H9 (cell line): Measurements from ENCODE around the gene CRYBB1. TPM values are rescaled to one million over a fixed set of nuclear protein-coding genes. Genes with fewer than 3 reads are reported as not detected.

ENCODE experiments used
- DNase-seq: peaks from one replicate; pipeline ENCODE4 v3.0.0-alpha.2; 2017
- H2AFZ ChIP-seq: one replicate; pipeline ENCODE4 v1.6.1; 2013; ENCODE audit warnings: mild to moderate bottlenecking, low read length, control low read depth, moderate library complexity
- H2AK5ac ChIP-seq: 2 replicates; pipeline ENCODE4 v1.6.1; 2013; ENCODE audit warnings: low read length, control low read depth, mixed read lengths; ENCODE audit not compliant: insufficient read length
- H2BK120ac ChIP-seq: one replicate; pipeline ENCODE4 v1.6.1; 2013; ENCODE audit warnings: low read depth, mild to moderate bottlenecking, low read length, control low read depth, inconsistent platforms; ENCODE audit not compliant: poor library complexity, severe bottlenecking
- H2BK12ac ChIP-seq: 2 replicates; pipeline ENCODE4 v1.6.1; 2013; ENCODE audit warnings: low read length, control low read depth, mixed read lengths, low read depth; ENCODE audit not compliant: insufficient read length
- H2BK15ac ChIP-seq: 2 replicates; pipeline ENCODE4 v1.6.1; 2013; ENCODE audit warnings: low read depth, low read length, control low read depth
- H2BK20ac ChIP-seq: one replicate; pipeline ENCODE4 v1.6.1; 2013; ENCODE audit warnings: low read depth, mild to moderate bottlenecking, low read length, control low read depth, inconsistent platforms; ENCODE audit not compliant: poor library complexity, severe bottlenecking
- H2BK5ac ChIP-seq: 2 replicates; pipeline ENCODE4 v1.6.1; 2013; ENCODE audit warnings: low read length, control low read depth, mixed read lengths; ENCODE audit not compliant: insufficient read length
- H3K14ac ChIP-seq: 2 replicates; pipeline ENCODE4 v1.6.1; 2013; ENCODE audit warnings: low read length, control low read depth; ENCODE audit not compliant: insufficient read depth
- H3K18ac ChIP-seq: 2 replicates; pipeline ENCODE4 v1.6.1; 2013; ENCODE audit warnings: low read depth, mild to moderate bottlenecking, mixed read lengths, low read length, control low read depth; ENCODE audit not compliant: insufficient read length
- H3K23ac ChIP-seq: 2 replicates; pipeline ENCODE4 v1.6.1; 2013; ENCODE audit warnings: low read length, control low read depth, mixed read lengths, low read depth; ENCODE audit not compliant: insufficient read length
- H3K23me2 ChIP-seq: 2 replicates; pipeline ENCODE4 v1.6.1; 2013; ENCODE audit warnings: low read depth, mild to moderate bottlenecking, mixed read lengths, low read length, control low read depth; ENCODE audit not compliant: insufficient read length, poor library complexity, severe bottlenecking
- H3K27ac ChIP-seq: 2 replicates; pipeline ENCODE4 v1.5.1; 2013; ENCODE audit warnings: low read length, control low read depth, mixed read lengths, low read depth; ENCODE audit not compliant: insufficient read length
- H3K27me3 ChIP-seq: 2 replicates; pipeline ENCODE4 v1.6.1; 2013; ENCODE audit warnings: low read length, control low read depth, inconsistent platforms; ENCODE audit not compliant: insufficient read depth
- H3K4ac ChIP-seq: 2 replicates; pipeline ENCODE4 v1.6.1; 2013; ENCODE audit warnings: low read depth, mild to moderate bottlenecking, control low read depth, inconsistent platforms, low read length, moderate library complexity
- H3K4me1 ChIP-seq: 2 replicates; pipeline ENCODE4 v1.6.1; 2013; ENCODE audit warnings: low read length, control low read depth, inconsistent platforms; ENCODE audit not compliant: insufficient read depth
- H3K4me2 ChIP-seq: 2 replicates; pipeline ENCODE4 v1.6.1; 2013; ENCODE audit warnings: low read length, control low read depth, mixed read lengths; ENCODE audit not compliant: insufficient read length, insufficient read depth
- H3K56ac ChIP-seq: 2 replicates; pipeline ENCODE4 v1.6.1; 2013; ENCODE audit warnings: low read depth, mild to moderate bottlenecking, mixed read lengths, low read length, control low read depth; ENCODE audit not compliant: insufficient read length
- H3K79me1 ChIP-seq: 2 replicates; pipeline ENCODE4 v1.6.1; 2013; ENCODE audit warnings: low read depth, mild to moderate bottlenecking, moderate library complexity, low read length, control low read depth, inconsistent platforms; ENCODE audit not compliant: insufficient read depth, poor library complexity, severe bottlenecking
- H3K79me2 ChIP-seq: 2 replicates; pipeline ENCODE4 v1.6.1; 2013; ENCODE audit warnings: low read length, control low read depth, inconsistent platforms; ENCODE audit not compliant: insufficient read depth
- H3K9ac ChIP-seq: 2 replicates; pipeline ENCODE4 v1.6.1; 2013; ENCODE audit warnings: low read length, control low read depth, mixed read lengths; ENCODE audit not compliant: insufficient read length; ENCODE audit errors: extremely low read depth
- H3K9me3 ChIP-seq: one replicate; pipeline ENCODE4 v1.6.1; 2013; ENCODE audit warnings: low read depth, low read length, inconsistent platforms; ENCODE audit not compliant: control insufficient read depth
- H3T11ph ChIP-seq: one replicate; pipeline ENCODE4 v1.6.1; 2013; ENCODE audit warnings: mild to moderate bottlenecking, low read length, control low read depth, inconsistent platforms
- H4K20me1 ChIP-seq: one replicate; pipeline ENCODE4 v1.6.1; 2013; ENCODE audit not compliant: control insufficient read depth, insufficient read length, insufficient read depth
- H4K5ac ChIP-seq: 2 replicates; pipeline ENCODE4 v1.6.1; 2013; ENCODE audit warnings: low read depth, mild to moderate bottlenecking, mixed read lengths, low read length, control low read depth; ENCODE audit not compliant: insufficient read length
- H4K8ac ChIP-seq: replicated peaks from 2 replicates; pipeline ENCODE4 v1.6.1; 2013; ENCODE audit warnings: low read length, control low read depth, mixed read lengths, low read depth; ENCODE audit not compliant: insufficient read length
- H4K91ac ChIP-seq: 2 replicates; pipeline ENCODE4 v1.6.1; 2013; ENCODE audit warnings: low read depth, mild to moderate bottlenecking, moderate library complexity, mixed read lengths, low read length, control low read depth; ENCODE audit not compliant: insufficient read length
- H3K27ac Mint-ChIP-seq, 3 experiments: 2 replicates in 2 of 3; 3 replicates in 1 of 3; pipeline ENCODE4 v1.8.0; 2020 to 2021; ENCODE audit warnings: mixed read lengths in 3 of 3, mild to moderate bottlenecking in 1 of 3, moderate library complexity in 1 of 3
- H3K27me3 Mint-ChIP-seq: 2 replicates; pipeline ENCODE4 v1.8.0; 2021; ENCODE audit warnings: low read depth, mild to moderate bottlenecking, moderate library complexity, mixed read lengths
- H3K36me3 Mint-ChIP-seq, 3 experiments: 2 replicates in 2 of 3; 3 replicates in 1 of 3; pipeline ENCODE4 v1.8.0; 2020 to 2021; ENCODE audit warnings: low read depth in 3 of 3, mixed read lengths in 3 of 3; ENCODE audit not compliant: insufficient read depth in 1 of 3
- H3K4me1 Mint-ChIP-seq, 2 experiments: 2 replicates each; pipeline ENCODE4 v1.8.0; 2020; ENCODE audit warnings: mixed read lengths in 2 of 2
- H3K4me3 Mint-ChIP-seq, 2 experiments: 2 replicates in 1 of 2; 3 replicates in 1 of 2; pipeline ENCODE4 v1.8.0; 2020 to 2021; ENCODE audit warnings: mild to moderate bottlenecking in 2 of 2, mixed read lengths in 2 of 2, moderate library complexity in 1 of 2
- H3K9me3 Mint-ChIP-seq, 2 experiments: 2 replicates in 1 of 2; 3 replicates in 1 of 2; pipeline ENCODE4 v1.8.0; 2020; ENCODE audit warnings: mild to moderate bottlenecking in 2 of 2, mixed read lengths in 2 of 2, moderate library complexity in 1 of 2
- CTCF ChIP-seq: fragments of 200-600 bp; sonication (generic); conservative IDR thresholded peaks from 3 replicates; pipeline ENCODE4 v1.8.0; 2021; ENCODE audit warnings: antibody characterized with exemption, mild to moderate bottlenecking
- WGBS: extraction: QIAGEN DNeasy Blood & Tissue Kit; methylation state at CpG from one replicate; pipeline ENCODE4 v1.1.7; 2013; ENCODE audit warnings: missing lambda C conversion rate, low lambda C conversion rate, mixed read lengths; ENCODE audit not compliant: insufficient read length; ENCODE audit errors: extremely low coverage; 5-methylcytosine and 5-hydroxymethylcytosine counted together
- total RNA-seq: library from RNA; stranded (reverse); gene quantifications from 2 replicates; pipeline ENCODE4 v1.2.1, GENCODE V29; 2021

The CRYBB1 gene
- total RNA-seq, 1 experiment from 2014 or later: 5.4 TPM

- no peak overlapping the region for H2BK15ac ChIP-seq
- H3K9me3 Mint-ChIP-seq: peaks cover 0 to under 1% of the 10 kb centered on the region in 2 experiments; a peak in 1 of 5 replicates
- H3K27ac Mint-ChIP-seq: no peak overlapping the region
- H3K27me3 Mint-ChIP-seq: peaks cover 52% of the 10 kb centered on the region
- no peak for TF ChIP-seq CTCF
- no CpG with 5 or more reads among the region's 6 CpGs for WGBS
- H3K9ac ChIP-seq: no peak overlapping the region
- no peak overlapping the region for H2BK20ac ChIP-seq
- H3K4me2 ChIP-seq: no peak overlapping the region
- H2BK5ac ChIP-seq: no peak overlapping the region
- H2AK5ac ChIP-seq: no peak overlapping the region
- peaks cover 43 to 58% of the 10 kb centered on the region in 2 experiments for H3K4me1 Mint-ChIP-seq
- no peaks in the 10 kb centered on the region for H3K23me2 ChIP-seq
- no peak overlapping the region for H2BK120ac ChIP-seq
- no peak overlapping the region for H3K4me3 Mint-ChIP-seq
- H3K23ac ChIP-seq: no peak overlapping the region
- no peaks in the 10 kb centered on the region; the same call in 1 of the 2 replicates for H3K27me3 ChIP-seq
- no peak overlapping the region for H3K27ac ChIP-seq
- no peak for DNase-seq
- H3K9me3 ChIP-seq: no peaks in the 10 kb centered on the region
- no peak overlapping the region for H2AFZ ChIP-seq
- no peaks in the 10 kb centered on the region; a peak in 1 of 7 replicates for H3K36me3 Mint-ChIP-seq
- no peak overlapping the region for H3K56ac ChIP-seq
- no peaks in the 10 kb centered on the region for H3K79me1 ChIP-seq
- no peak overlapping the region for H4K5ac ChIP-seq
- no peak overlapping the region for H2BK12ac ChIP-seq
- no peak overlapping the region for H4K8ac ChIP-seq
- no peaks in the 10 kb centered on the region for H4K20me1 ChIP-seq
- no peak overlapping the region for H4K91ac ChIP-seq
- H3T11ph ChIP-seq: no peak overlapping the region
- H3K14ac ChIP-seq: no peak overlapping the region; the same call in 1 of the 2 replicates
- H3K4me1 ChIP-seq: peaks cover 24% of the 10 kb centered on the region
- no peaks in the 10 kb centered on the region for H3K79me2 ChIP-seq
- no peak overlapping the region for H3K4ac ChIP-seq
- no peak overlapping the region for H3K18ac ChIP-seq
Measured at GRCh38 chr22:26619510-26619909, 1.7 kb upstream of the CRYBB1 start.
